A673 (cell line): ENCODE results near the gene IDNK.

Experiments
- EZH2 ChIP-seq: fragments of 200-600 bp; sonication (generic); IDR thresholded peaks from 2 replicates; pipeline ENCODE4 v1.6.1; 2017; ENCODE audit warnings: borderline replicate concordance, low read depth, mild to moderate bottlenecking, mixed read lengths, antibody characterized with exemption, low read length; ENCODE audit not compliant: poor library complexity, severe bottlenecking
- TF ChIP-seq, protein P1 (sequence below): fragments of 300-800, 200-600 bp; sonication (generic); conservative IDR thresholded peaks from 2 replicates; pipeline ENCODE4 v1.5.1; 2017; ENCODE audit warnings: low read depth, mild to moderate bottlenecking, antibody characterized with exemption, low read length, moderate library complexity, mixed read lengths

DNA sequence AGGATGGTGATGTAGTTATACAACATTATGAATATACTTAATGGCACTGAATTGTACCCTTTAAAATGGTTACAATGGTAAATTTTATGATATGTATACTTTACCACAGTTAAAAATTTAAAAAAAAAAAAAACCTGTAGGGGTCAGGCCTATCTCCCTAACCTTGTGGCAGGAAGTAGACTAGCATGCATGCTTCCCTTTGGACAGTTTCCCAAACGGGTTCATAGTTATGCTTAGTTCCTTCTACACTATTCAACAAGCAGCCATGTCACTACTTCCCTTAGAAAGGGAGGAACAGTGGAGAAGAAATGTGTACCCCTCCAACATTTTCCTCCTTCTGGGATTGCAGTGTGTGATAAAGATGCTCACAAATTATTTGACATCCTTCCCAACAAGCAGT, 32.5 kb downstream of the IDNK start:
- TF ChIP-seq, protein P1, sequence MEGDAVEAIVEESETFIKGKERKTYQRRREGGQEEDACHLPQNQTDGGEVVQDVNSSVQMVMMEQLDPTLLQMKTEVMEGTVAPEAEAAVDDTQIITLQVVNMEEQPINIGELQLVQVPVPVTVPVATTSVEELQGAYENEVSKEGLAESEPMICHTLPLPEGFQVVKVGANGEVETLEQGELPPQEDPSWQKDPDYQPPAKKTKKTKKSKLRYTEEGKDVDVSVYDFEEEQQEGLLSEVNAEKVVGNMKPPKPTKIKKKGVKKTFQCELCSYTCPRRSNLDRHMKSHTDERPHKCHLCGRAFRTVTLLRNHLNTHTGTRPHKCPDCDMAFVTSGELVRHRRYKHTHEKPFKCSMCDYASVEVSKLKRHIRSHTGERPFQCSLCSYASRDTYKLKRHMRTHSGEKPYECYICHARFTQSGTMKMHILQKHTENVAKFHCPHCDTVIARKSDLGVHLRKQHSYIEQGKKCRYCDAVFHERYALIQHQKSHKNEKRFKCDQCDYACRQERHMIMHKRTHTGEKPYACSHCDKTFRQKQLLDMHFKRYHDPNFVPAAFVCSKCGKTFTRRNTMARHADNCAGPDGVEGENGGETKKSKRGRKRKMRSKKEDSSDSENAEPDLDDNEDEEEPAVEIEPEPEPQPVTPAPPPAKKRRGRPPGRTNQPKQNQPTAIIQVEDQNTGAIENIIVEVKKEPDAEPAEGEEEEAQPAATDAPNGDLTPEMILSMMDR, result no peak
- no peak for TF ChIP-seq EZH2
